SK-N-SH (cell line): ENCODE results near the gene MYLK. TPM values are rescaled to one million over a fixed set of nuclear protein-coding genes. Genes with fewer than 3 reads are reported as not detected.

Experiments
- CTCF ChIA-PET: fragments of 300-600, 350-600 bp; formaldehyde crosslinking; extraction: SDS; loops from one replicate; lab custom pipeline; 2021; lab: Yijun Ruan, JAX
- POLR2A ChIA-PET: fragments of 350-600 bp; sonication (Branson Sonifier 250); formaldehyde crosslinking; extraction: SDS; loops from one replicate; lab custom pipeline; 2020; ENCODE audit warnings: antibody characterized with exemption, inconsistent platforms; lab: Yijun Ruan, JAX
- DNase-seq: peaks from one replicate; pipeline ENCODE4 v3.0.0; 2012
- H2AFZ ChIP-seq: fragments of 200-600 bp; sonication (generic); 2 replicates; pipeline ENCODE4 v1.8.1; 2016; ENCODE audit warnings: antibody characterized with exemption, mild to moderate bottlenecking, low read depth
- H3F3A ChIP-seq: fragments of 200-600 bp; sonication (generic); replicated peaks from 2 replicates; pipeline ENCODE3; 2016; ENCODE audit warnings: antibody characterized with exemption, mild to moderate bottlenecking; ENCODE audit not compliant: insufficient read depth
- H3K27ac ChIP-seq, 2 experiments: fragments of 200-500 bp in 1 of 2; fragments of 200-600 bp in 1 of 2; sonication (Bioruptor generic) in 1 of 2; sonication (generic), shearing (Covaris generic) in 1 of 2; 2 replicates each; pipeline versions ENCODE4 v1.5.1 to v1.6.1; 2014 to 2016; ENCODE audit warnings: low read depth in 2 of 2, inconsistent platforms in 1 of 2, low read length in 1 of 2, mild to moderate bottlenecking in 1 of 2, mixed read lengths in 1 of 2
- H3K27me3 ChIP-seq: fragments of 200-600 bp; sonication (generic), shearing (Covaris generic); 2 replicates; pipeline ENCODE4 v1.6.1; 2016; ENCODE audit warnings: mixed run types; ENCODE audit not compliant: insufficient read depth
- H3K36me3 ChIP-seq, 2 experiments: fragments of 200-500 bp in 1 of 2; fragments of 200-600 bp in 1 of 2; sonication (Bioruptor generic) in 1 of 2; sonication (generic) in 1 of 2; replicated peaks in 1 of 2; 2 replicates each; pipeline versions ENCODE3 to v1.5.1; 2014 to 2016; ENCODE audit warnings: low read length in 1 of 2, mild to moderate bottlenecking in 1 of 2; ENCODE audit not compliant: insufficient read depth in 2 of 2, control insufficient read depth in 1 of 2
- H3K4me1 ChIP-seq, 2 experiments: fragments of 200-500 bp in 1 of 2; fragments of 200-600 bp in 1 of 2; sonication (Bioruptor generic) in 1 of 2; sonication (generic), shearing (Covaris generic) in 1 of 2; 2 replicates each; pipeline versions ENCODE4 v1.5.1 to v1.6.1; 2014 to 2016; ENCODE audit warnings: low read depth in 1 of 2, low read length in 1 of 2, mixed run types in 1 of 2; ENCODE audit not compliant: insufficient read depth in 2 of 2, control insufficient read depth in 1 of 2
- H3K4me2 ChIP-seq: fragments of 200-600 bp; sonication (generic), shearing (Covaris generic); 2 replicates; pipeline ENCODE4 v1.6.1; 2017; ENCODE audit warnings: mixed run types
- H3K4me3 ChIP-seq, 2 experiments: fragments of 200-500 bp in 1 of 2; fragments of 200-600 bp in 1 of 2; sonication (Bioruptor generic) in 1 of 2; sonication (generic), shearing (Covaris generic) in 1 of 2; 2 replicates each; pipeline versions ENCODE4 v1.5.1 to v1.8.1; 2014 to 2016; ENCODE audit warnings: low read depth in 2 of 2, inconsistent platforms in 1 of 2, low read length in 1 of 2, mild to moderate bottlenecking in 1 of 2, mixed read lengths in 1 of 2, moderate library complexity in 1 of 2
- H3K79me2 ChIP-seq: fragments of 200-600 bp; sonication (generic); 2 replicates; pipeline ENCODE4 v1.8.1; 2017; ENCODE audit warnings: mild to moderate bottlenecking; ENCODE audit not compliant: insufficient read depth
- H3K9ac ChIP-seq: fragments of 200-600 bp; sonication (generic); 2 replicates; pipeline ENCODE4 v1.6.1; 2017; ENCODE audit warnings: mixed run types
- H3K9me2 ChIP-seq: fragments of 200-600 bp; sonication (generic); 2 replicates; pipeline ENCODE4 v1.6.1; 2017; ENCODE audit warnings: mixed run types
- H3K9me3 ChIP-seq: fragments of 200-600 bp; sonication (generic); 2 replicates; pipeline ENCODE4 v1.6.1; 2017; ENCODE audit warnings: mixed run types, mild to moderate bottlenecking, moderate library complexity
- H4K20me1 ChIP-seq: fragments of 200-600 bp; sonication (generic); 2 replicates; pipeline ENCODE4 v1.6.1; 2017; ENCODE audit warnings: mild to moderate bottlenecking, mixed run types; ENCODE audit not compliant: insufficient read depth
- ELF1 ChIP-seq: IDR thresholded peaks from 2 replicates; pipeline ENCODE4 v1.4.0; 2012
- EP300 ChIP-seq, 2 experiments: IDR thresholded peaks; 2 replicates each; pipeline versions ENCODE4 v1.4.0 to v1.6.1; 2012; ENCODE audit warnings: borderline replicate concordance in 1 of 2, low read depth in 1 of 2, low read length in 1 of 2
- EZH2phosphoT487 ChIP-seq: fragments of 200-600 bp; sonication (generic); IDR thresholded peaks from 2 replicates; pipeline ENCODE4 v1.6.1; 2017; ENCODE audit warnings: low read depth, mixed run types, mild to moderate bottlenecking, antibody characterized with exemption, moderate library complexity, borderline replicate concordance
- FOSL2 ChIP-seq: IDR thresholded peaks from 2 replicates; pipeline ENCODE4 v1.4.0; 2012; ENCODE audit warnings: low read depth, mild to moderate bottlenecking, moderate library complexity, borderline replicate concordance
- FOXJ3 ChIP-seq: sonication (generic); formaldehyde crosslinking; IDR thresholded peaks from 2 replicates; pipeline ENCODE4 v1.5.1; 2020; ENCODE audit warnings: mild to moderate bottlenecking, missing genetic modification reagents
- FOXM1 ChIP-seq: IDR thresholded peaks from 2 replicates; pipeline ENCODE4 v1.4.0; 2012; ENCODE audit warnings: low read depth, mild to moderate bottlenecking
- GABPA ChIP-seq: IDR thresholded peaks from 2 replicates; pipeline ENCODE4 v1.4.0; 2012; ENCODE audit warnings: low read depth, mild to moderate bottlenecking
- GATA2 ChIP-seq: sonication (generic); formaldehyde crosslinking; IDR thresholded peaks from 2 replicates; pipeline ENCODE4 v1.5.0; 2020; ENCODE audit warnings: mild to moderate bottlenecking, missing genetic modification reagents
- IRF3 ChIP-seq: fragments of 150-350 bp; IDR thresholded peaks from 2 replicates; pipeline ENCODE4 v1.6.1; 2016; ENCODE audit warnings: mild to moderate bottlenecking, low read depth, low read length
- JUND ChIP-seq: IDR thresholded peaks from 2 replicates; pipeline ENCODE4 v1.4.0; 2012
- MEF2A ChIP-seq: IDR thresholded peaks from 2 replicates; pipeline ENCODE4 v1.4.0; 2012; ENCODE audit warnings: low read depth, borderline replicate concordance
- POLR2AphosphoS5 ChIP-seq: IDR thresholded peaks from 2 replicates; pipeline ENCODE4 v1.6.1; 2012; ENCODE audit warnings: low read depth, low read length
- RCOR1 ChIP-seq: fragments of 150-350 bp; IDR thresholded peaks from 2 replicates; pipeline ENCODE4 v1.6.1; 2017; ENCODE audit warnings: antibody characterized with exemption, low read length
- RXRA ChIP-seq: IDR thresholded peaks from 2 replicates; pipeline ENCODE4 v1.4.0; 2012; ENCODE audit warnings: low read depth, mild to moderate bottlenecking, borderline replicate concordance
- SMC3 ChIP-seq: IDR thresholded peaks from 2 replicates; pipeline ENCODE4 v1.6.1; 2012; ENCODE audit warnings: low read depth, low read length, improper control_type of control experiment
- TAF1 ChIP-seq: IDR thresholded peaks from 2 replicates; pipeline ENCODE4 v1.6.1; 2012; ENCODE audit warnings: low read depth, mild to moderate bottlenecking, low read length, moderate library complexity, borderline replicate concordance
- TCF12 ChIP-seq: IDR thresholded peaks from 2 replicates; pipeline ENCODE4 v1.4.0; 2012
- TEAD4 ChIP-seq: IDR thresholded peaks from 2 replicates; pipeline ENCODE4 v1.4.0; 2012; ENCODE audit warnings: mild to moderate bottlenecking, borderline replicate concordance; ENCODE audit not compliant: insufficient read depth
- YY1 ChIP-seq: IDR thresholded peaks from 2 replicates; pipeline ENCODE4 v1.4.0; 2012; ENCODE audit warnings: low read depth, mild to moderate bottlenecking
- WGBS: methylation state at CpG from one replicate; pipeline ENCODE4 v1.1.6; 2017; ENCODE audit warnings: low lambda C conversion rate; 5-methylcytosine and 5-hydroxymethylcytosine counted together
- polyA plus RNA-seq, 3 experiments: library from polyadenylated mRNA; depleted of rRNA; stranded (reverse); fragments of >200 nt; gene quantifications; 2 replicates each; pipeline ENCODE4 v1.2.3, GENCODE V29; 2012
- TF ChIP-seq, protein P1 (sequence below): IDR thresholded peaks from 2 replicates; pipeline ENCODE4; 2012
- TF ChIP-seq, protein P2 (sequence below): IDR thresholded peaks from 2 replicates; pipeline ENCODE4 v1.4.0; 2012; ENCODE audit warnings: low read depth

Gene MYLK
- polyA plus RNA-seq, 1 of the 3 experiments (the other 2 are of a cell fraction) = 272 TPM

- ChIA-PET CTCF (interaction anchor here (1.0 to 1.7 kb wide), 3 partner anchors 11 to 145 kb away, joined by 3 to 7 read pairs (median 6); no protein-coding TSS in a partner anchor), POLR2A (no interaction called here)
- Histone ChIP-seq H3K27ac (peak overlapping the region; percentile 55 to 97; a peak in 3 of 4 replicates), H3K36me3 (peaks cover 65 to 79% of the 10 kb centered on the region in 2 experiments), H4K20me1 (no peaks in the 10 kb centered on the region), H3K4me2 (peak overlapping the region; percentile 53; the same call in 1 of the 2 replicates), H3K9me2 (no peaks in the 10 kb centered on the region), H3K79me2 (peaks cover 46% of the 10 kb centered on the region), H3K4me1 (peaks cover 2 to 48% of the 10 kb centered on the region in 2 experiments; a peak in 3 of 4 replicates), H3K9ac (peak overlapping the region; percentile 78), H3K9me3 (no peaks in the 10 kb centered on the region), H3K4me3 (no peak overlapping the region), H2AFZ (no peak overlapping the region), H3F3A (peaks cover 21% of the 10 kb centered on the region), H3K27me3 (no peaks in the 10 kb centered on the region)
- DNase-seq = no peak
- TF ChIP-seq FOXM1 = 0 out of 2 replicates have a peak, but pooled peaks have one; percentile 15
- peak; percentile 61; the same call in 1 of the 2 replicates for TF ChIP-seq YY1
- TF ChIP-seq POLR2AphosphoS5 = peak; percentile 6; the same call in 1 of the 2 replicates
- TF ChIP-seq EZH2phosphoT487 = no peak
- no peak for TF ChIP-seq MEF2A
- no peak for TF ChIP-seq ELF1
- TF ChIP-seq RXRA = no peak
- TF ChIP-seq GABPA = no peak
- no peak; the same call in 1 of the 2 replicates for TF ChIP-seq TEAD4
- no peak for TF ChIP-seq GATA2 (CRISPR knock-in tag)
- no peak for TF ChIP-seq IRF3
- TF ChIP-seq, protein P1, sequence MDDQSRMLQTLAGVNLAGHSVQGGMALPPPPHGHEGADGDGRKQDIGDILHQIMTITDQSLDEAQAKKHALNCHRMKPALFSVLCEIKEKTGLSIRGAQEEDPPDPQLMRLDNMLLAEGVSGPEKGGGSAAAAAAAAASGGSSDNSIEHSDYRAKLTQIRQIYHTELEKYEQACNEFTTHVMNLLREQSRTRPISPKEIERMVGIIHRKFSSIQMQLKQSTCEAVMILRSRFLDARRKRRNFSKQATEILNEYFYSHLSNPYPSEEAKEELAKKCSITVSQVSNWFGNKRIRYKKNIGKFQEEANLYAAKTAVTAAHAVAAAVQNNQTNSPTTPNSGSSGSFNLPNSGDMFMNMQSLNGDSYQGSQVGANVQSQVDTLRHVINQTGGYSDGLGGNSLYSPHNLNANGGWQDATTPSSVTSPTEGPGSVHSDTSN = no peak
- 53% methylated on average over 6 of the region's 6 CpGs for WGBS
Measured at GRCh38 chr3:123734527-123734902, 149.6 kb downstream of the MYLK start.

DNA sequence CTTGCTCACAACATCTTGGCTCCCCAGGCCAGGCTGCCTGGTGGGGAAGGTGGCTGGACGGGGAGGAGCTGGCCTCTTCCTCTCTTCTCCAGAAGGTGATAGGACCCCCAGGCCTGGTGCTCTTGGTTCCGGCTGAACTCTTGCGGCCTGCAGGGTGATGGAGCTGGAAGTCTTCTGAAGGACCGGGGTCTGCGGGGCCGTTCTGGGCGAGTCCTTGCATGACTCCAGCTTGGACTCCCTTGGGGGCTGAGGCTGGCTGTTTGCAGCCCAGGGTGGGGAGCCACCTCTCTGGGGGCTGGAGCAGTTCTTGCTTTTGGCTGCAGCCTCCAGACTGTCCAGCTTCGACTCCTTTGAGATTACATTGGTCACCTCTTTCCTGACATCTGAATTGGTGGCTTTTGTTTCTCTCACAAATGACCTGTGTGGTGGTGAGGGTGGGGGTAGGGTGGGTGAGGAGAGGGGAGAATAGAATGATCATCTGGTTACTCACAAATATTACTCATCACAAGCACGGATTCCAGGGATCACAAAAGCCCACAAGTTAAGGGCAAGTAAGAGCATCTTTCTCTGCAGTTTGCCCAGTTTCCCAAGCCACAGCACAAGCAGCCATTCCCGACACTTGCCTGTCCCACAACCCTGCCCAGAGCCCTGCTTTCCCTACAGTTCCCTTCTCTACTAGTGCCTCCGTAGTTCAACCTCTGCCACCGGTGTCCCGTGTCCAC, 150.2 kb downstream of the MYLK start:
- Histone ChIP-seq H3K27ac (peak overlapping the region; percentile 55 to 97; a peak in 3 of 4 replicates), H3K79me2 (peaks cover 51% of the 10 kb centered on the region), H3K36me3 (peaks cover 61 to 81% of the 10 kb centered on the region in 2 experiments), H3K4me1 (peaks cover 2 to 42% of the 10 kb centered on the region in 2 experiments; a peak in 3 of 4 replicates), H3K4me2 (peak overlapping the region; percentile 53; the same call in 1 of the 2 replicates), H3K9ac (peak overlapping the region; percentile 78), H3F3A (peaks cover 16% of the 10 kb centered on the region), H3K9me2 (no peaks in the 10 kb centered on the region), H4K20me1 (no peaks in the 10 kb centered on the region), H3K4me3 (no peak overlapping the region), H3K27me3 (no peaks in the 10 kb centered on the region), H3K9me3 (no peaks in the 10 kb centered on the region), H2AFZ (no peak overlapping the region)
- 58% methylated on average over 12 of the region's 13 CpGs for WGBS
- POLR2A ChIA-PET = no interaction called here
- CTCF ChIA-PET = interaction anchor here (0.9 to 1.7 kb wide), 3 partner anchors 10 to 92 kb away, joined by 3 to 7 read pairs (median 6); no protein-coding TSS in a partner anchor
- DNase-seq = no peak
- TF ChIP-seq POLR2AphosphoS5 = no peak; the same call in 1 of the 2 replicates
- TF ChIP-seq SMC3 = no peak
- TF ChIP-seq FOXM1 = 0 out of 2 replicates have a peak, but pooled peaks have one; percentile 46
- peak; percentile 80; the same call in 1 of the 2 replicates for TF ChIP-seq RXRA
- TF ChIP-seq JUND = peak; percentile 60
- peak in 1 of 2 experiments; percentile 81; a peak in 2 of 4 replicates for TF ChIP-seq EP300 (IDR thresholded peaks at IDR 0.05; ENCODE audit: borderline replicate concordance in 1 of 2, low read depth in 1 of 2, low read length in 1 of 2)
- TF ChIP-seq TCF12 = peak; percentile 79
- TF ChIP-seq RCOR1 = no peak
- peak; percentile 91 for TF ChIP-seq FOSL2
- TF ChIP-seq EZH2phosphoT487 = no peak
- TF ChIP-seq GATA2 (CRISPR knock-in tag) = no peak
- TF ChIP-seq, protein P2, sequence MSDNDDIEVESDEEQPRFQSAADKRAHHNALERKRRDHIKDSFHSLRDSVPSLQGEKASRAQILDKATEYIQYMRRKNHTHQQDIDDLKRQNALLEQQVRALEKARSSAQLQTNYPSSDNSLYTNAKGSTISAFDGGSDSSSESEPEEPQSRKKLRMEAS = peak; percentile 37; the same call in 1 of the 2 replicates
- TF ChIP-seq FOXJ3 (CRISPR knock-in tag) = no peak
- 0 out of 2 replicates have a peak, but pooled peaks have one; percentile 19 for TF ChIP-seq ELF1
- no peak for TF ChIP-seq TAF1
